Stimulated activated CD8-positive, alpha-beta memory T cell treated with anti-CD3 and anti-CD28 coated beads, Interleukin-7, amount 100 ng/mL, for 24 hours (primary cell): ENCODE measurements around the gene BPIFB2.
"Not testable (repeated sequence)": the region's sequence is repeated elsewhere in the genome, so short reads cannot be mapped to it uniquely, and the experiment has no call there.

Source experiments
- DNase-seq: peaks from one replicate; pipeline ENCODE4 v3.0.0-alpha.2; 2020; ENCODE audit warnings: low read depth

The BPIFB2 gene, protein sequence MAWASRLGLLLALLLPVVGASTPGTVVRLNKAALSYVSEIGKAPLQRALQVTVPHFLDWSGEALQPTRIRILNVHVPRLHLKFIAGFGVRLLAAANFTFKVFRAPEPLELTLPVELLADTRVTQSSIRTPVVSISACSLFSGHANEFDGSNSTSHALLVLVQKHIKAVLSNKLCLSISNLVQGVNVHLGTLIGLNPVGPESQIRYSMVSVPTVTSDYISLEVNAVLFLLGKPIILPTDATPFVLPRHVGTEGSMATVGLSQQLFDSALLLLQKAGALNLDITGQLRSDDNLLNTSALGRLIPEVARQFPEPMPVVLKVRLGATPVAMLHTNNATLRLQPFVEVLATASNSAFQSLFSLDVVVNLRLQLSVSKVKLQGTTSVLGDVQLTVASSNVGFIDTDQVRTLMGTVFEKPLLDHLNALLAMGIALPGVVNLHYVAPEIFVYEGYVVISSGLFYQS

DNA sequence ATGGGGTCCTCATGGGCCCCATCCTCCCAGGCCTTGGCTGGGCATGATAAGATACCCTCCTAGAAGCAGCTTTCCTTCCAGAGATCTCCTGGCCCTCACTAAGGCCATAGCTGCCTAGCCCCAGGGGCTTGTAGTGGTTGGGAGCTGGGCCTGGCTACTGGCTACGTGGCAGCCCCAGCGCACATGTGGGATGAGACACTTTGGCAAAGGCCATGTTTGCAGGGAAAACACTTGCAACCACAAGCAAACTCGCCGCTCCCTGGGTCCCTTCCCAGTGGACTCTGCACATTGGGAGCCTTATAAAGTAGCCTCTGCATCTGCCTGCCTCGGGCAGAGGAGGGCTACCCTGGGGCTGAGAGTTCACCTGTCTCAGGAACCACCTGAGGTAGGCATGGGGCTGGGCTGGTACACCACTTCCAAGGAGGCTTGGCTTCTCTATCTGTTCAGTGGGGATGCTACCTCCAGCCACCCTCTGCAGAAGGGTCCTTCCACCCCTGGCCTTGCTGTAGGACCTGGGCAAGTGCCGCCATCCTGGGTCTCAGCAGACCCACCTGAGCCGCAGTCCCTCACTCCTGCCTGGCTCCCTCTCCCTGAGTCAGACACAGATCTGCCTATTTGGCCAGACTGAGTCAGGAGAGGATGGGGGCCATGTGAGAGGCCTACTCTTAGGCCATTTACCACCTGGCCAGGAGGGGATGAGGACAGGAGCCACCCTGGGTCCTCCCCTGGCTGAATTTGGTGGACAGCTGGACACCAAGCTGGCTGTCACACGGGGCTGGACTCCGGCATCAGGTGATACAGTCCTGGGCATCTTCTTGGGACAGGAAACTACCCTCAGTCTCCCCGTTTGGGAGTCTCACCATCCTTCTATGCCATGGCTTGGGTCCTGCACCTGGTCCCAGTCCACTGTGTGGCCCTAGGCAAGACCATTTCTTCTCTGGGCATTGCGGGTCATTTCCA lies at the start of gene BPIFB2:
BPIFB2 (plus strand) TSS at position 329 of the 960 bp plus-strand sequence. CDS start 871 bp downstream, outside the sequence.
- DNase-seq: no peak

DNA sequence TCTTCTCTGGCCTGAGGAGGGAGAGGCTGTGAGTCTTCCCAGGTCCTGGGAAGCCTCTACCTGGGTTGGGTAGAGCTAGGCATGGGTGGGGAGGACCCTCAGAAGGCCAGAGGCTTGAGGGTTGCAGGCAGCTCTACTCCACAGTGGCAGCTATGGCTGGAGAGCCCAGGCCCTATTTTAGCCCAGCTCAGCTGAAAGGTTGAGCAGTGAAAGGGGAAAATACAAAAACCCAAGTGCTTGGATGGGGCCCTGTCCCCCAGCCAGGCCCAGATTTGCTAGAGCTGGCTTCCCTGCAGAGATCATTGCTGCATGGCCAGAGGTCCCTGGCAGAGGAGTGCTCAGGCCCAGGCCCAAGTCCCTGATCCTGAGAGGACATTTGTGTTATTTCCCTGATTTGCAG lies 48.9 kb upstream of the BPIFB2 start:
- DNase-seq: no peak

DNA sequence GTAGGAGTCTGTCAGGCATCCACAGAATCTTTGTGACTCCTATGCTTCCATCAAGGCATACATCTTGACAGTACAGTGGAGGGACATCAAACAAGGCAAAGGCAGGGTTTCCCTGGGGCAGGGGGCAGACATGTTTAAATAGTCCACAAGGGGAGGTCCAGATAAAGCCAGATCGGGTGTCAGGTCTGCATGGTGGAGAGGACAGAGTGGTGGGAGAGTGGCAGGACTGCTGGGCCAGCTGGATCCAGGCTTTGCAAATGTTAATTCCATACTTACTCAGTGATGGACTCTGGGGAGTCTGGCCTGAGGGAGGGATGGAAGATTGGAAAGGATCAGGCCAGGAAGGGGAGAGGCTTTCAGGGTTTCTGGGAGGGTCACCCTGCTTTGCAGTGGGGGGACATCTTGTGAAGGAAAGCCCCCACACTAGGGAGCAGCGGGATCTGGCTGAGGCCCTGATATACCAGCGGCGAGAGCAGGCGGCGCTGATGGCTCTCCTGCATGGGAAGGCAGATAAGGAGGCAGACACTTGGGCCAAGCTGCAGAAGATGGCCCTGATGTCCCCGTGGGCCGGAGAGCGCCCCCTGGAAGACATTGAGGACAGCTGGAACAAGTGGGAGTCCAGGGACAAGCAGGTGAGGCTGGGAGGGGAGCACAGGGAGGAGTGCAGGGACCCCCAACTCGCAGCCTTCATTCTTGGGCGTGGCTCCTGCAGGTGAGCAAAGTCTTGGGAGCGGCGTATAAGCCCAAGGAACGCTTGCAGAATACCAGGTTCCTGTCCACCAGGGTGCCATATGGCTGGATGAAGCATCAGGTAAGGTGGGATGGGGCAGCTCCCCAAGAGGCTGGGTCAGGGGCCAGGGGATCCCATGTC lies 47.9 kb upstream of the BPIFB2 start:
- no peak for DNase-seq

DNA sequence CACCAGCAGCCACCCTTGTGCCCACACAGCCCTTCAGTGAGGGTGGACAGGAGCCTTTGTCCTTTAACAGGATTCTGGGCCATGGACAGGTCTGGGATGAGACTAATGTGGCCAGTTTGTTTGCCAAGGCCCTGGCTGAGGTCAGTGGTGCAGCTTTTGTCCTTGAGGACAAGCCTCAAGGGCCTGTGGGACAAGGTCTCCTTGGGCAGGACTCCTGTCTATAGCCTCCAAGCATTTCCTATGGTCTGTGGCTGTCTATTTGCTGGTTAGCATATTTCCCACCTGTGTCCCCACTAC lies 47.3 kb upstream of the BPIFB2 start:
- no peak for DNase-seq

DNA sequence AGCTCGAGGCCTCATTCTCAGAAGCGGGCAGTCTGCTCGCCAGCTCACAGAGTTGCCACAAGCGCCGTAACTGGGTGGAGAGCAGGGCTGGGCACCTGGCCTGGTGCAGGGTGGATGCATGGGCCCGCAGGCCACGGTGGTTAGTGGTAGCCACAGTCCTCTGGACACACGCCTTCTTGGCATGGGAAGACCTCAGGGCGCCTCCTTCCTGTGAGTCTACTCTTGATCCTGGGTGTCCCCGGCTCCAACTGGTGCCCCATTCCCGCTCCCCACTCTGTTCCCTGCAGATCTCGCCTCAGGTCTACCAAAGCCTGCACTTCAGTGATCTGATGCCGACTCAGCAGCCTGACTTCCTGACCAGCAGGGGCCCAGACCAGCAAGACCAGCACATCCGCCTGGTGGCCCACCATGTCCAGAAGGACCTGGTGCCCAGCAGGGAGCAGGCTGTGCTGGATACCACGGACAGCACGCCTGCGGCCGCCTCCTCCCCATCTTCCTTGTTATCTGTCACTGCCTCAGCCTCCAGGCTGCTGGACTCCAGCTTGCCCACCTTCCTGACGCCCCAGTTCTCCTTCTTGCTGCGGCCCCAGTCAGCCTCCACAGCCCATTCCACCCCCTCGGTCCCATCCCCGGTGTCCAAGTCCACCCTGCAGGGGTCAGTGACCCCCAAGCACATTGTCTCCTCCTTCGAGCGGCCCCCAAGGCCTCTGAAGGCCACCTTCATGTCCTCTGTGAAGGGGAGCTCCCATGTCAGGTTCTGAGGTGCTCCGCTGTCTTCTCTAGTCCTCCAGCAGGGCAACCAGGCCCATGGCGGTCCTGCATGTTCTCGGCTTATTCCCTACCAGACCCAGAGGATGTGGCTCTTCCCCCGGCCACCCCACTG lies 46.4 kb upstream of the BPIFB2 start:
- DNase-seq: no peak

DNA sequence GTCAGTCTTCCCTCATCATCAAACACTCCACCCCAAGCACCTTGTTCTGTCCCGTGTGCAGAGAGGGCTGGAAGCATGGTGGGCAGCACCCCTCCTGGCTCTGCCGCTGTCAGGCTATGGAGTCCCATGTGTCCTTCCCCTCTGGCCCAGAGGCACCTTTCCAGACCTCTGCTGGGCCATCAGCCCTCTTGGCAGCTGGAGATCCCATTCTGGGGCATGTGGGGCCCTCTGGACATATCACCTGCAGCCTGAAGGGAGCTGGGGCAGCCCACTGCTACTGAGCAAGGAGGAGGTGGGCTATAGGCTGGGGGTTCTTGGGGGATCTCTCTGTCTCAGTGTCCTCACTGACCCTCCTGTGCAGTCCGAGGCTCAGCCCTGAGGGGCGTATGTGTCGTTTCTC lies 45.5 kb upstream of the BPIFB2 start:
- DNase-seq: no peak

DNA sequence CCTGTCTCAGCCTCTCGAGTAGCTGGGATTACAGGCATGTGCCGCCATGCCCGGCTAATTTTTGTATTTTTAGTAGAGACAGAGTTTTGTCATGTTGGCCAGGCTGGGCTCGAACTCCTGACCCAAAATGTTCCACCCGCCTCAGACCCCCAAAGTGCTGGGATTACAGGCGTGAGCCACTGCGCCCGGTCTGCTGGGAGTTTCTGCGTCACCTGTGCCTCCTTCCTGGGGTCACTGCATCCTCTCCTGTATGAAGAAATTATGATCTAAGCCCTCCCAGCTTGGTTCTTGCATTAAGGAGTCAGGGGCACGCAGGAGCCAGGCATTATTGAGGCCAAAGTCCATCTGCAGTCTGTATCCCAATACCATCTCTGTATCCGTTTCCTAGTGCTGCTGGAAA lies 44.9 kb upstream of the BPIFB2 start:
- not testable (repeated sequence) for DNase-seq

DNA sequence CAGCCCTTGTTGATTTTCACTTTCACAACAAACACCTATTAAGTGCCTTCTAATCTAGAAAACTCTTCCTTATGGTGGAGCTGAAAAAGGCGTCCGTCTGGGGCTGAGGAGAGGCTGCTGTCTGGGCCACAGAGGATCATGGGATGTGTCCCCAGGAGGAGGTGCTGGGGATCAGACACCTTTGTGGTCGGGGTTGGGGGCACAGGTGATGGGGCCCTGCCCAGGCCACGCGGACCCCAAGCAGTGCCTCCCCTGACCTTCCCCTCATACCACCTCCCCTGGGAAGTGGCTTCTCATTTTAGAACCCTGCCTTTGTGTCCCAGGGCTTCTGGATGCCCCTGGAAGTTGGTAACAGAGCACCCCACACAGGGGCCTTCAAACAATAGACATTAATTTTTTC lies 44.3 kb upstream of the BPIFB2 start:
- DNase-seq: no peak

DNA sequence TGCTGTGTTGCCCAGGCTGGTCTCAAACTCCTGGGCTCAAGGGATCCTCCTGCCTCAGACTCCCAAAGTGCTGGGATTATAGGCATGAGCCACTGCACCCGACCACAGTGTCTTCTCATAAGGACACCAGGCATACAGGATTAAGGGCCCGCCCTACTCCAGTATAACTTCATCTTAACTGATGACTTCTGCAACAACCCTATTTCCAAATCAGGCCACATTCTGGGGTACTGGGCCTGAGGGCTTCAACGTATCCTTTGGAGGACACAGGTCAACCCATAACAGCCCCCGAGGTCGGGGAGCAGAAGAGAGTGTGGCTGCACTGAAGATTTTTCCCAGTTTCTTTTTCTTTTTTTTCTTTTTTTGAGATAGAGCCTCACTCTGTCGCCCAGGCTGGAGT lies 42.9 kb upstream of the BPIFB2 start:
- no peak for DNase-seq

DNA sequence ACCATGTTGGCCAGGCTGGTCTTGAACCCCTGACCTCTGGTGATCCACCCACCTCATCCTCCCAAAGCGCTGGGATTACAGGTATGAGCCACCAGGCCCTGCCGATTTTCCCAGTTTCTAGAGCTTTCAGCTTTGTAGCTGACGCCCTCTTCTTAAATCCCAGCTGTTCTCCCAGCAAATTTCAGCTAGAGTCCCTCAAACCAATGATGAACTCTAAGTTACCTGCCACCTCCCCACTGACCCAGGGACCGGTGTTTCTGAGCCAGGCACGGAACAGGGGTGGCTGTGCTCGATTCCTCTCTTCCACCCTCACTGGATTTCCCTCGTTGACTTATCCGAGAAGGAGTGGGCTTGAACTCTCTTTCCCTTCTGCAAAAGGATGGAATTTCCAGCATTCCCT lies 42.4 kb upstream of the BPIFB2 start:
- no peak for DNase-seq

DNA sequence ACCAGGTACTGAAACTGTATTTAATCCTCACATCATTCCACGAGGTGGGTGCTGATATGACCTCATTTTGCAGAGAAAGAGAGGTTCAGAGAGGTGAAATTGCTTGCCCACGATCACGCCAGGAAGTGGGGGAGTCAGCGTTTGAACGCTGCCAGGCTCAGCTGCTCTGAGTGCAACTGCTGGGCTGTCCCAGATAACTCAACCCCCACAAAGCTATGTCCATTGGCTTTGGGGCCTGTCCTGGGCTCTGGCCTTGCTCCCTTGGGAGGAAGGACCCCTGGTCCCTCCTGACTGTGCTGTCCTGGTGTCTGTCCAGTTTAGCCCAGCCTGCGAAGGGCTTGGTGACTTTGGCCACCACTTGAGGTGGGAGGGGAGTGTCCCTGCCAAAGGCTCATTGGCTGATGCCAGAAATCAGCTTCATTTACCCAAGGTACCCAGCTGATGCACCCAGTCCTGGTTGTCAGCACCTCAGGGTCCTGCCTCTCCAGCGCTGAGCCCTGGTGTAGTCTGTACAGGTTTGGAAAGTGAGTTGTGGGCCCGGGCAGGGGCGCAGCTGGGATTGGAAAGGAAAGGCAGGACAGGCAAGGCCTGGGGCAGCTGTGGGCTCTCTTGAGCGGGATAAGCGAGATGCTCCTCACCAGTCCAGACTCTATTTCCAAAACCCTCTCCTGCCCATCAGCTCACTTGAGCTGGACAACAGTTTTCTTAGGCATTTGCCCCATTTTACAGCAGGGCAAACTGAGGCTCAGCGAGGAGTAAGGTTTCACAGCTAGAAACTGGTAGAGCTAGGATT lies 41.7 kb upstream of the BPIFB2 start:
- no peak for DNase-seq

DNA sequence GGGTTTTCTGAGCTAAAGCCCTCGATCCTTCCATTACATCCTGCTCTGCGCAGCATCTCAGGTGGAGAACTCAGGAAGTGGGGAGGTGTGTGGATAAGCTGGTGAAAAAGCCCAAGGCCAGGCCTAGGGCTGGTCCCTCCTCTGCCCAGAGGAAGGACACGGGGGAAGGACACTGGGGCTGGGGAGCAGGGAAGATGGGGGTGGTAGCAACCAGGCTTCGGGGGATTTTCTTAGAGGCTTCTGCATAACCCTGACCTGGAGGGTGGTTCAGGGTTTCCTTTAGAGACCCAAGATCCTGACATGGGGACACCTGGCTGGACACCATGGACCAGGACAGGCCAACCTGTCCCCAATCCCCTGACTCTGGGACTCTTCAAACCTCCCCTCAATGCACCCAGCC lies 41.1 kb upstream of the BPIFB2 start:
- DNase-seq: no peak

DNA sequence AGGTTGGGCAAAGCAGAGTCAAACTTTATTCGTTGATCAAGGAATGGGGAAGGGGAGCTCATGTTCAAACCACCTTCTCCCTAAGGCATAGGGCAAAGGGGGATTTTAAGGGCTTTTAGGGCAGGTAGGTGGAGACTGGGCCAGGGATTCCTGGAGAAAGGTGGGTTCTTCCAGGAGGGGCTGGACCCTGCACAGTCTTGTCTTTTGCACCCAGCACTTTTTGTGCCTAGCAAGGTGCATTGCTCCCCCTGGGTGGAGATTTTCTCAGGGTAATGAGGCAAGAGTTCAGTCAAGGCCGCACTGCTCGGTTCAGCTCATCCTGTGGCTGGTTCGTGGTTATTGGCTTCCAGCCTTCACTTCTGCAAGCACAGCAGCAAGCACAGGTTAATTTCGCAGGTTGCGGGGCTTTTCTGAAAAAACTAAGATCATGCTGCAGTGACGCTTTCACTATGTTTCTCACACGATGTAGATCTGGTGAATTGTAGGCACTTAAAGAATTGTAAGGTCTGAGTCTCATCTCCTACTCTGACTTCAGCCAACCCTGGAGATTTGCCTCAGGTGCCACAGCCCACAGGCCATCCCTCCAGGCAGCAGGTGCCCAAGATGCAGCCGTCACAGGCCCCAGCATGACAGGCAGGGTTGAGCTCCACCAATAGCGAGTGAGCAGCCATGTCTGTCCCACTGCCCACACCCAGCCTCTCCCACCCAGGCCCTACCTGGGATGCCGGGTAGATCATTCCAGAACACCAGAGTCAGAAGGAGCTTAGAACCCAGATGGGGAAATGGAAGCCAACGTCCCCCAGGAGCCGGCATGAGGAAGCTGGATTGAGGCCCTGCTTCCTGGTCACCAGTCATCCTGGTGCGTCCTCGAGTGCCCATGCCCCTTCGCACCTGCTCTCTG lies 40.4 kb upstream of the BPIFB2 start:
- DNase-seq: no peak

DNA sequence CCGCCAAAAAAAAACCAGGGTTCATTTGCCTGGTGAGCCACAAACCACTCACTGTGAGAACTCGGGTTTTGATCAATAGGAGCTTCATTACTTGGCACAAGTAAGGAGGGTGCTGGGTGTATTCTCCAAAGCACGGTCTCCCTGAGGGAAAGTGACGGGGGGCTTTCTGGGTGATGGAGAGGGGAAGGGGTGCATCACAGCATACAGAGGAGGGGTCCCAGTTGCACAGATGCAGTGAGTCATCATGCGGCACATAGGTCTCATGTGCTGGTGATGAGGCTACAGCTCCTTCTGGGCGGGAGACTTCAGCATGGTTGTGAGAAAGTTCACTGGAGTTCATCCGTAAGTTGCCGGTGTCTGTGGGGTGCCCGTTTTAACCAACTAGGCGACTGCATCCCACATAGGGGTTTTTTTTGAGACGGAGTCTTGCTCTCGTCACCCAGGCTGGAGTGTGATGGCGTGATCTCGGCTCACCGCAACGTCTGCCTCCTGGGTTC lies 39.5 kb upstream of the BPIFB2 start:
- no peak for DNase-seq

DNA sequence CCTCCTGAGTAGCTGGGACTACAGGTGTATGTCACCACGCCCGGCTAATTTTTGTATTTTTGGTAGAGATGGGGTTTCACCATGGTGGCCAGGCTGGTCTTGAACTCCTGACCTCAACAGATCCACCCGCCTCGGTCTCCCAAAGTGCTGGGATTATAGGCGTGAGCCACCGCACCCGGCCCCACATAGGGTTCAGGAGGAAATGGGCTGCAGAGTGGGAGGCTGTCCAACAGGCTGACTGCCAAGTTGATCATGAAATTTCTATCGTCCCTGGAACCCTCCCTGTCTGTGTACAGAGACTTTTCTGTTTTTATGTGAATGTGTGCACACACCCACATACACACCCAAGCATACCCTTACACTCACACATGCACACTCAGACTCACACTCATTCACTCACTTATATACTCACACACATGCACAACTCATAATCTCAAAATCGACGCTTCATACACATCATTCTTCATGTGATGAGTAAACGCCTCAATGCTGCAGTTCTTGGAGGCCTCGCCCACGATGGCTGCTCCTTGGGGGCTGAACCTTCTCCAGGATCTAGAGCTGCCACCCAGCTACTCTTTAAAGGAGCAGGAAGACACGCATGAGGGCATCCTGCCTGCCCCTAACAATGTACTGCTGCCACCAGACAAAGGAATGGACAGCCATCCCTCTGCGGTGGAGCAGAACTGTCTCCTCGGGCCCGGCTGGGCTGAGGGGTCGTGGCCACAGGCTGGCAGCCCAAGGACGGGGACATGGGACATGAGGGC lies 38.8 kb upstream of the BPIFB2 start:
- DNase-seq: no peak

DNA sequence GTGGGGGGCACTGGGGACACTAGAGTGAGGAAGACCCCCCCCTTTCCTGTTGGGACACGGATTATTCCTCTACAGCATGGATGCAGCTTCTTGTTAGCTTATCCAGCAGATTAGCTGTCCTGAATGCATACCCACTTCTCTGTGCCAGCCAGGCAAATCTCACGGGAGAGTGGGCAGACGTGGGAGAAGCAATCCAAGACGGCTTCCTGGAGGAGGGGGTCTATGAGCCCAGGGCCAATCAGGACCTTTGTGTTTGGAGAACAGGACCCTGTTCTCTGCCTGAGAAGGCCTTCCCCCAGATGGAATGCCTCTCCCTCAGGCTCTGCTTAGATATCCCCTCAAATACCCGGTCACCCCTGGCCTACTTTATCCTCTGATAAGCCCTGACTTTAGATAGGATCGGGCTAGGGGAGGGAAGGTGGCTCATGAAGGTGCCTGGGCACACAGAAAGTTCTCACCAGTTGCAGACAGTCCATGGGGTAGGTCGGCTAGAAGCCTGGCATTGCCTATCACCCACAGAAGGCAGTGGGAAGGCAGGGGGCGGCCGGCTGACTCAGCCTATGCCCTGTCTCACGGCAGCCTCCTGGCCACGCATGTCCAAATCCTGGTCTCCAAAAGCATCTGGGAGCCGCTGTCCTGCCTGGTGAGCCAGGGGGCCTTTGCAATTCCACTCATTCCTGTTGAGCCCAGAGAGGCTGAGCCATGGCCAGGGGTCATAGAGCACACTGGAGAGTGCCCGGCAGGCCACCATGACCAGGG lies 38.0 kb upstream of the BPIFB2 start:
- no peak for DNase-seq

DNA sequence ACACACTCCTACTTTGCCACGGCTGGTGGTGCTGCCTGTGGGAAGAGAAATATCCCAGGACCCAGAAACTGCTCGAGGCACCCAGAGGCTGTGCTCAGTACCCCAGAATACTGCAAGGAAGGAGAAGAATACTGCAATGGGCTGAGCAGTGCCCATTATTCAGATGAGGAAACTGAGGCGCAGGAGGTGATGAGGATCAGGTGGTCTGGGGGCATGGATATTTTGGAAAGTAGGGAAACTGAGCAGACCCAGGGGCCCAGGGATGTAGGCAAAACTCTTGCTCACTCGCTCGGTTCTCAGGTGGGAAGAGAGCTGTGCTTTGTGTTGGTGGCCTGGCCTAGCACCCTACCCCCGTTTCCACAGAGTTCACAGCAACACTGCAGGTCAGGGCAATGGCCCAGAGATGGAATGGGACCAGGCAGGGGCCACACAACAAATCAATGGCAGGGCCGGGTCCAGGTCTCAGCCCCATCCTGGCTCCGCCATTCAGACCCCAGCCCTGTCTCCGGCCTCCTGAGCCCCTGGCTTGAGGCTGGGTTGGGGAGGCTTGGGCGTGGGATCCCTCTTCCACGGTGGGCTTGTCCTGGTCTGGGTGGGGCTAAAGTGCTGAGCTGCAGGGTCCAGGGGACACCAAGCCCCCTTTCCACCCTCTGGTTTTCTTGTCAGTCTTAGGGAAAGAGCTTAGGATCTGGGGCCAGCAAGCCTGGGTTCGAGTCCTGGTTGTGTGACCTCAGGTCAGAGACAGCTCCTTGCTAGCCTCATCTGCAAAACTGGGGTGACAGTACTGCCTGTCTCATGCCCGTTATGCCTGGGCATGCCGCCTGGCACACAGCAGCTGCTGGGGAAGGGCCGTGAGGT lies 37.2 kb upstream of the BPIFB2 start:
- DNase-seq: no peak
